ENCODE data around the gene RMI2.

Gene RMI2

GRCh38 chr16:11299865-11300559, 45.2 kb upstream of the RMI2 start:
- TF ChIP-seq, protein P1, sequence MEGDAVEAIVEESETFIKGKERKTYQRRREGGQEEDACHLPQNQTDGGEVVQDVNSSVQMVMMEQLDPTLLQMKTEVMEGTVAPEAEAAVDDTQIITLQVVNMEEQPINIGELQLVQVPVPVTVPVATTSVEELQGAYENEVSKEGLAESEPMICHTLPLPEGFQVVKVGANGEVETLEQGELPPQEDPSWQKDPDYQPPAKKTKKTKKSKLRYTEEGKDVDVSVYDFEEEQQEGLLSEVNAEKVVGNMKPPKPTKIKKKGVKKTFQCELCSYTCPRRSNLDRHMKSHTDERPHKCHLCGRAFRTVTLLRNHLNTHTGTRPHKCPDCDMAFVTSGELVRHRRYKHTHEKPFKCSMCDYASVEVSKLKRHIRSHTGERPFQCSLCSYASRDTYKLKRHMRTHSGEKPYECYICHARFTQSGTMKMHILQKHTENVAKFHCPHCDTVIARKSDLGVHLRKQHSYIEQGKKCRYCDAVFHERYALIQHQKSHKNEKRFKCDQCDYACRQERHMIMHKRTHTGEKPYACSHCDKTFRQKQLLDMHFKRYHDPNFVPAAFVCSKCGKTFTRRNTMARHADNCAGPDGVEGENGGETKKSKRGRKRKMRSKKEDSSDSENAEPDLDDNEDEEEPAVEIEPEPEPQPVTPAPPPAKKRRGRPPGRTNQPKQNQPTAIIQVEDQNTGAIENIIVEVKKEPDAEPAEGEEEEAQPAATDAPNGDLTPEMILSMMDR (IDR thresholded peaks at IDR 0.05; ENCODE audit: extremely low read depth, missing control alignments): no peak
- no peak for DNase-seq (ENCODE audit: low spot score)

DNA sequence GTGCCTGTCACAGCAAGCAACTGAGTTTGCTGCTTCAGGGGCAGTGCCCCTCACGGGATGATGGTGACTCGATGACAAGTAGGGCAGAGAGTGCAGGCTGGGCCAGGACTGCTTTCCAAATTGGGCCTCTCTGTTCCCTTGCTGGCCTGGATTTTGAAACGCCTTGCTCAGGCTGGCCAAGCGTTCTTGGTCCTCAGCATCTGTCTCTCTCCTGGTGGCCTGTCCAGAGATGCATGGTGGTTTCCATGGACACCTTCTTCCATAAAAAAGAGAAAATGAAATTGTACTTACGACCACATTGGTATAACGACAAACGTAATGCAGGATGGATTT, 44.7 kb upstream of the RMI2 start:
- TF ChIP-seq, protein P1 (IDR thresholded peaks at IDR 0.05; ENCODE audit: extremely low read depth, missing control alignments): no peak
- no peak for DNase-seq (ENCODE audit: low spot score)

- no peak for DNase-seq (ENCODE audit: low spot score)
- TF ChIP-seq, protein P1 (IDR thresholded peaks at IDR 0.05; ENCODE audit: extremely low read depth, missing control alignments): no peak
Measured at GRCh38 chr16:11301645-11302501, 43.4 kb upstream of the RMI2 start.

DNA sequence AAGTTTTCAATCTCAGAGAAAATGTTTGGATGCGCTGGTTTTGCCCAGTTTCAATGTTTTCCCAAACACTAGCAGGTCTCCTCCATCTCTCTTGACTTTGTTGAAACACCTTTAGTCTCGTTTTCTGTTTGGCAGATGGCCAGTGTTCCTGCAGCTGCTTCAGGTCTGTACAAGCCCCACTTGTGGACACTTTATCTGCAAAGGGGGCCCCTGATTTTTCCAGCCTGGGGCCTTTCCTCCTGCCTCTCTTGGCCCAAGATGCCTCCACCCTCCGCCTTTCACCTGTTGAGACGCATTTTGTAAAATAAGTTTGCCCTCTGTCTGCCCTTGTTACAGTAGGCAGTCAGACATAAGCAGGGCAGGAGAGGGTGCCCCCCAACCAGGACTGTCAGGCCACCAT, 42.3 kb upstream of the RMI2 start:
- no peak for DNase-seq (ENCODE audit: low spot score)

GRCh38 chr16:11303405-11304138, 41.7 kb upstream of the RMI2 start:
- no peak for DNase-seq (ENCODE audit: low spot score)
- TF ChIP-seq, protein P1 (IDR thresholded peaks at IDR 0.05; ENCODE audit: extremely low read depth, missing control alignments): no peak

More for the DNA sequence above, 42.3 kb upstream of the RMI2 start:
- TF ChIP-seq, protein P1 (IDR thresholded peaks at IDR 0.05; ENCODE audit: extremely low read depth, missing control alignments): no peak

- TF ChIP-seq, protein P1 (IDR thresholded peaks at IDR 0.05; ENCODE audit: extremely low read depth, missing control alignments): no peak
- no peak for DNase-seq (ENCODE audit: low spot score)
Measured at GRCh38 chr16:11306381-11306780, 38.9 kb upstream of the RMI2 start.
